Ishikawa (cell line): ENCODE data around the gene ACKR2.

Source experiments
- CEBPB ChIP-seq: IDR thresholded peaks from 2 replicates; pipeline ENCODE4 v1.6.1; 2012
- CREB1 ChIP-seq: IDR thresholded peaks from 2 replicates; pipeline ENCODE4 v1.6.1; 2012; ENCODE audit warnings: low read depth
- EGR1 ChIP-seq: IDR thresholded peaks from 2 replicates; pipeline ENCODE4 v1.6.1; 2012
- EP300 ChIP-seq: IDR thresholded peaks from 2 replicates; pipeline ENCODE4 v1.6.1; 2012; ENCODE audit warnings: borderline replicate concordance
- FOXM1 ChIP-seq: IDR thresholded peaks from 2 replicates; pipeline ENCODE4 v1.6.1; 2012; ENCODE audit warnings: low read depth, borderline replicate concordance
- MAX ChIP-seq: IDR thresholded peaks from 2 replicates; pipeline ENCODE4 v1.6.1; 2012
- NFIC ChIP-seq: IDR thresholded peaks from 2 replicates; pipeline ENCODE4 v1.6.1; 2012
- RAD21 ChIP-seq: IDR thresholded peaks from 2 replicates; pipeline ENCODE4 v1.6.1; 2012; ENCODE audit warnings: low read depth
- REST ChIP-seq: IDR thresholded peaks from 2 replicates; pipeline ENCODE4 v1.6.1; 2012; ENCODE audit warnings: low read depth, mild to moderate bottlenecking
- TAF1 ChIP-seq: IDR thresholded peaks from 2 replicates; pipeline ENCODE4 v1.6.1; 2012; ENCODE audit warnings: low read depth, mild to moderate bottlenecking
- TCF12 ChIP-seq: IDR thresholded peaks from 2 replicates; pipeline ENCODE4 v1.6.1; 2012; ENCODE audit warnings: low read depth
- TEAD4 ChIP-seq: IDR thresholded peaks from 2 replicates; pipeline ENCODE4 v1.6.1; 2012
- USF1 ChIP-seq: IDR thresholded peaks from 2 replicates; pipeline ENCODE4 v1.6.1; 2012
- YY1 ChIP-seq: IDR thresholded peaks from 2 replicates; pipeline ENCODE4 v1.6.1; 2012; ENCODE audit warnings: low read depth
- ZBTB7A ChIP-seq: IDR thresholded peaks from 2 replicates; pipeline ENCODE4 v1.6.1; 2012; ENCODE audit warnings: low read depth

ACKR2 gene

GRCh38 chr3:42864321-42864950, 55.2 kb downstream of the ACKR2 start:
- TF ChIP-seq USF1 = no peak
- no peak for TF ChIP-seq TCF12
- no peak for TF ChIP-seq EP300
- no peak for TF ChIP-seq FOXM1
- TF ChIP-seq TEAD4 = no peak
- no peak for TF ChIP-seq TAF1
- TF ChIP-seq REST = no peak
- no peak for TF ChIP-seq YY1
- no peak for TF ChIP-seq CREB1
- TF ChIP-seq CEBPB = no peak
- TF ChIP-seq RAD21 = no peak
- TF ChIP-seq ZBTB7A = no peak

- TF ChIP-seq EGR1 (no peak), CEBPB (no peak), FOXM1 (no peak), USF1 (no peak), EP300 (no peak), ZBTB7A (no peak), TCF12 (no peak), REST (no peak), RAD21 (no peak), TEAD4 (no peak)
Measured at GRCh38 chr3:42865256-42865655, 56.0 kb downstream of the ACKR2 start.

GRCh38 chr3:42867138-42867537, 57.9 kb downstream of the ACKR2 start:
- TF ChIP-seq NFIC = no peak
- TF ChIP-seq REST = no peak
- TF ChIP-seq EGR1 = no peak
- no peak for TF ChIP-seq TCF12
- TF ChIP-seq EP300 = no peak
- no peak for TF ChIP-seq CREB1

GRCh38 chr3:42868841-42869240, 59.6 kb downstream of the ACKR2 start:
- TF ChIP-seq CEBPB (no peak), RAD21 (no peak), USF1 (no peak), TCF12 (no peak), TEAD4 (no peak), EP300 (no peak), REST (no peak), NFIC (no peak), MAX (no peak)
